Type B pancreatic cell (in vitro differentiated cells): ENCODE results near the gene ASRGL1. TPM values are rescaled to one million over a fixed set of nuclear protein-coding genes. Genes with fewer than 3 reads are reported as not detected.
A peak's percentile ranks its signal among the peaks of the same experiment; 100 is the strongest.

Experiments used
- DNase-seq: peaks from one replicate; pipeline ENCODE4 v3.0.0; 2021; ENCODE audit warnings: mixed read lengths; ENCODE audit not compliant: unreplicated experiment; ENCODE audit errors: extremely low spot score
- H3K27ac Mint-ChIP-seq: 2 replicates; pipeline ENCODE4 v1.8.0; 2021; ENCODE audit warnings: mild to moderate bottlenecking, mixed read lengths
- H3K27me3 Mint-ChIP-seq: 2 replicates; pipeline ENCODE4 v1.8.0; 2021; ENCODE audit warnings: mixed read lengths
- H3K36me3 Mint-ChIP-seq: 2 replicates; pipeline ENCODE4 v1.8.0; 2021; ENCODE audit warnings: mixed read lengths
- H3K4me1 Mint-ChIP-seq: one replicate; pipeline ENCODE4 v1.8.0; 2021; ENCODE audit warnings: mixed read lengths; ENCODE audit not compliant: unreplicated experiment
- H3K4me3 Mint-ChIP-seq: 2 replicates; pipeline ENCODE4 v1.8.0; 2021; ENCODE audit warnings: mild to moderate bottlenecking, mixed read lengths
- H3K9me3 Mint-ChIP-seq: 2 replicates; pipeline ENCODE4 v1.8.0; 2021; ENCODE audit warnings: mixed read lengths
- CTCF ChIP-seq: fragments of 200-600 bp; sonication (generic); conservative IDR thresholded peaks from 2 replicates; pipeline ENCODE4 v1.5.0; 2021; ENCODE audit warnings: antibody characterized with exemption, mild to moderate bottlenecking
- total RNA-seq: library from RNA; stranded (reverse); gene quantifications from 2 replicates; pipeline ENCODE4 v1.2.1, GENCODE V29; 2021; ENCODE audit warnings: low replicate concordance

Gene ASRGL1
- total RNA-seq, 1 donor from 2014 or later: 48.0 TPM

- Mint-ChIP-seq H3K4me1 (peaks cover 19% of the 10 kb centered on the region), H3K27ac (no peak overlapping the region), H3K27me3 (no peaks in the 10 kb centered on the region), H3K9me3 (no peaks in the 10 kb centered on the region), H3K4me3 (no peak overlapping the region), H3K36me3 (no peaks in the 10 kb centered on the region)
- no peak for DNase-seq
- no peak for TF ChIP-seq CTCF
These were observed 51.8 kb downstream of the ASRGL1 start for GRCh38 chr11:62388999-62389398.

DNA sequence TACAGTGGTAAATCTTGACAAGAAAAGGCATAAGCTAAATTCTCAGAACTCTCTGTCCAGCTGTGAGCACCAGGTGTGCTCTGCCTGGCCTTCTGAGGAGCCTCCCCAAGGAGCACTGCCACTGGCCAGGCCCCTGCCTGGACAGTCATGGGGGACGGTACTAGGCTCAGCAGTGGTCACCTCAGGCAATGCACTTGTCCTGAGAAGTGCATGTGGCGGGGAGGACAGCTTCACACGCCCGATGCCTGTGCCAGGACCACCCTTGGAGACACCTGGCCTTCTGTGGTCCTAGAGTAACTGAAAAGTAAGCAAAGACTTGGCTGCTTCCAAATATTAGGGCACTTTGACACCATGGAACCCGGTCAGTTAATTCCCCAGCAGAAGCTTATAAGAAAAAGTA, 53.0 kb downstream of the ASRGL1 start:
- H3K36me3 Mint-ChIP-seq: no peaks in the 10 kb centered on the region
- H3K4me3 Mint-ChIP-seq: no peak overlapping the region
- peaks cover 28% of the 10 kb centered on the region for H3K4me1 Mint-ChIP-seq
- H3K27me3 Mint-ChIP-seq: no peaks in the 10 kb centered on the region
- TF ChIP-seq CTCF: no peak
- H3K27ac Mint-ChIP-seq: no peak overlapping the region
- H3K9me3 Mint-ChIP-seq: no peaks in the 10 kb centered on the region
- DNase-seq: no peak

GRCh38 chr11:62390722-62391121, 53.5 kb downstream of the ASRGL1 start:
- DNase-seq: no peak
- H3K4me1 Mint-ChIP-seq: peaks cover 30% of the 10 kb centered on the region
- H3K27me3 Mint-ChIP-seq: no peaks in the 10 kb centered on the region
- no peak overlapping the region for H3K27ac Mint-ChIP-seq
- TF ChIP-seq CTCF: no peak
- no peaks in the 10 kb centered on the region for H3K36me3 Mint-ChIP-seq
- H3K4me3 Mint-ChIP-seq: no peak overlapping the region
- H3K9me3 Mint-ChIP-seq: no peaks in the 10 kb centered on the region

- Mint-ChIP-seq H3K4me3 (no peak overlapping the region), H3K27ac (peak overlapping the region; percentile 62), H3K36me3 (no peaks in the 10 kb centered on the region), H3K4me1 (peaks cover 36% of the 10 kb centered on the region), H3K9me3 (no peaks in the 10 kb centered on the region), H3K27me3 (no peaks in the 10 kb centered on the region)
- DNase-seq: no peak
- TF ChIP-seq CTCF: peak; percentile 24
These were observed 54.6 kb downstream of the ASRGL1 start for GRCh38 chr11:62391642-62392425.

GRCh38 chr11:62392506-62392905, 55.3 kb downstream of the ASRGL1 start:
- H3K27ac Mint-ChIP-seq: peak overlapping the region; percentile 62
- TF ChIP-seq CTCF: no peak
- H3K4me3 Mint-ChIP-seq: no peak overlapping the region

More at GRCh38 chr11:62392506-62392905, 55.3 kb downstream of the ASRGL1 start:
- no peak for DNase-seq
- Mint-ChIP-seq H3K27me3 (no peaks in the 10 kb centered on the region), H3K9me3 (no peaks in the 10 kb centered on the region), H3K36me3 (no peaks in the 10 kb centered on the region), H3K4me1 (peaks cover 34% of the 10 kb centered on the region)
